ENCODE results near the gene GJA9.

DNA sequence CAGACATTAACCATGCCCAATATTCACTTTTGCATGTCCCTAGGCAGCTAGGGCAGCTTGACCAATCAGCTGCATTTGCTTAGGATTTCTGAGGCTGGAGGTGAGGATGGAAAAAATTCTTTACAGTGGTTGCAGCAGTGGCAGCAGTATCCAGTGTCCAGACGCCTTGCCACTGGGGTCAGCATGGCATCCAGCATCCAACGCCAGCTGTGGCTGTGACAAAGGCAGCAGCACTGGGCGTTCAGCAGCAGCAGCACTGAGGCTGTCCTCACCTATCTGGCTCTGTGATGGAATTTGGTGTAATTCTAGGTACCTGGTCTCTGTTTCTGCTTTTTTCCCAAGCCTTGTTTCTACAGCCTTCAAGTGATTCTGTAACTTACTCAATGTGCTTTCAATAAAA, 44.7 kb upstream of the GJA9 start:
- TF ChIP-seq POLR2A (IDR thresholded peaks at IDR 0.05): no peak
- TF ChIP-seq, protein P1, sequence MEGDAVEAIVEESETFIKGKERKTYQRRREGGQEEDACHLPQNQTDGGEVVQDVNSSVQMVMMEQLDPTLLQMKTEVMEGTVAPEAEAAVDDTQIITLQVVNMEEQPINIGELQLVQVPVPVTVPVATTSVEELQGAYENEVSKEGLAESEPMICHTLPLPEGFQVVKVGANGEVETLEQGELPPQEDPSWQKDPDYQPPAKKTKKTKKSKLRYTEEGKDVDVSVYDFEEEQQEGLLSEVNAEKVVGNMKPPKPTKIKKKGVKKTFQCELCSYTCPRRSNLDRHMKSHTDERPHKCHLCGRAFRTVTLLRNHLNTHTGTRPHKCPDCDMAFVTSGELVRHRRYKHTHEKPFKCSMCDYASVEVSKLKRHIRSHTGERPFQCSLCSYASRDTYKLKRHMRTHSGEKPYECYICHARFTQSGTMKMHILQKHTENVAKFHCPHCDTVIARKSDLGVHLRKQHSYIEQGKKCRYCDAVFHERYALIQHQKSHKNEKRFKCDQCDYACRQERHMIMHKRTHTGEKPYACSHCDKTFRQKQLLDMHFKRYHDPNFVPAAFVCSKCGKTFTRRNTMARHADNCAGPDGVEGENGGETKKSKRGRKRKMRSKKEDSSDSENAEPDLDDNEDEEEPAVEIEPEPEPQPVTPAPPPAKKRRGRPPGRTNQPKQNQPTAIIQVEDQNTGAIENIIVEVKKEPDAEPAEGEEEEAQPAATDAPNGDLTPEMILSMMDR (IDR thresholded peaks at IDR 0.05): no peak
